HUDEP-2 (cell line): ENCODE results near the gene FBXO8.
"Not testable (repeated sequence)": the region's sequence is repeated elsewhere in the genome, so short reads cannot be mapped to it uniquely, and the experiment has no call there.

Experiments
- DNase-seq, 76 experiments: peaks; one replicate each; lab custom pipeline; 2025; ENCODE audit not compliant: unreplicated experiment in 76 of 76; lab: John Stamatoyannopoulos, UW

The FBXO8 gene

DNA sequence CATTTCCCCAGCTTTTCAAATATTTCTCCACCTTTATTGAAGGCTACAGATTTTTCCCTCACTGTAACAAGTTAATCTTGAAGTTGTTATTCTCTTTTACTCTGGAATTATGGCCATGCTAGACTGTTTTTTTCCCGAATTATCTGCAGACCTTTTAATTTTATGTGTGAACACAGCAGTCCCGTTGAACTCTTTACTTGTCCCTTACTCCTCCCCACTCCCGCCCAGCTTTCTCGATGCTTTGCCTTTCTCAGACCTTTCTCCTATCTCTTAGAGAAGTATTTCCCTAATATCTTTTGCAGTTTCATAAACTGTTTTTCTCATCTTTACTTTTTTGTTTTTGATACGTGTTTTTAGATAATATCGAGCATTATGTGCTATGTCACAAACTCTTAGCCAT lies 1.0 kb upstream of the FBXO8 start:
- DNase-seq: peak in 3 of 76 experiments; percentile 5 to 24 (median 19)

DNA sequence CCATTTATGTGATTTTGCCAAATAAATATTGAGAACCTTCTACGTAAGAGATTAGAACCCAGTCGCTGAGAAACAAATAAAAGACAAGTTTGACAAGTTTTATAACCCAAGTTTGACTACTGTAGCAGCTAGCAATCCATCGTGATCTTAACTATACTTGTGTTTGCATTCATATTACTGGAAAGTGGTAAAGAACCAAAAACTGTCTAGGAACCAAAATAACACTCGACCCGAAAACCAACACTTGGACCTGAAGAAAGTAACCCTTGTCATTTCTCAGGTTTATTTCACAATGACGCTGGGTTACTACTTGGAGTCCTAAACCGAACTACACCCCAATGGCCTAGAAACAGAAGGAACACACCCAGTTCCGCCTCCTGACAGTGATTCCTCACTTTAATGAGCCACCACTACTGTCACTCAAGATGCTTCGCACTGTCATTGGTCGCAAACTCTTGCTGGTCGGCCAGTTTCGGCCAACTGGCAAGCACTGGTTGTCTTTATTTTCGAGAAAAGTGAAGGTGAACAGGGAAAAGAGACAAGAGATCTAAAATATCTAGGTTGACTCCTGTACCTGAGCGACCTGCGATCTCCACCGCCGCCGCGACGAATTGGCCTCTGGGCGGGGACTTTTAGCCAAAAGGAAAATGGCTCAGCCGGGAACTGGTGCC lies 496 bp downstream of the FBXO8 start:
- DNase-seq: peak in 74 of 76 experiments; percentile 41 to 92 (median 76)

DNA sequence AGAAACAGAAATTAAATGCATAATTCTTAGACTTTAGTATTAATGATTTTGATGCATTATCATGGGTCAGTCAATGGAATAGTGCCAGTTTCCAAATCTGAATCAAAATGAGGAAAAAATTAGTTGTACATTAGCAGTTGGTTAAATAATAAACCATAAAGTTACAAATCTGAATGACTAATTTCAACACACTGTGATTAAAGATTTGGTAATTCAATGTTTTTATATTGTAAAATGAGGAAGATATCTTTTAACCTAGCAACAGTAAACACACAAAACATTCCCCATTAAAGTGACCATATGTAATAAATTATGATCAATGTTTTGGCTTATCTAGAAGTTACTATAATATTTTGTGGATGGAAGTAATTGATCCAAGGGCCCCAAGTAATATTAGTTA lies 1.6 kb downstream of the FBXO8 start:
- DNase-seq: no peak

DNA sequence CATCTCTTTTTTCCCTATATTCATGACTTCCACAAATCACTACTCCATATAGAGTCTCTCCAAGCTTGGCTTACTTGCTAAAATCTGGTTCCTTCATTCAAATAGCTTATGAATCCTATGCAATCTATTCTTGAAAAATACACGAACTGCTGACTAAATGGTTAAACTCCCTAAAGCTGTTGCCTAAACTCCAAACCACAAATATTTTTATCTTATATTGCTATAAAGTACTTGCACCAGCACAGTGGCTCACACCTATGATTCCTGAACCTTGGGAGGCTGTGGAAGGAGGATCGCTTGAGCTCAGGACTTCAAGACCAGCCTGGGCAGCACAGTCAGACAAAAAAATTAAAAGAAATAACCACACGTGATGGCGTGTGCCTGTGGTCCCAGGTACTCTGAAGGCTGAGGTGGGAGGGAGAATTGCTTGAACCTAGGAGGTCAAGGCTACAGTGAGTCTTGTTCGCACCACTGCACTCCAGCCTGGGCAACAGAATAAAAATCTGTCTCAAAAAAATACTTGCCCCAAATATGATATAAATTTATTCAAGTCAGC lies 2.2 kb downstream of the FBXO8 start:
- DNase-seq: no peak

DNA sequence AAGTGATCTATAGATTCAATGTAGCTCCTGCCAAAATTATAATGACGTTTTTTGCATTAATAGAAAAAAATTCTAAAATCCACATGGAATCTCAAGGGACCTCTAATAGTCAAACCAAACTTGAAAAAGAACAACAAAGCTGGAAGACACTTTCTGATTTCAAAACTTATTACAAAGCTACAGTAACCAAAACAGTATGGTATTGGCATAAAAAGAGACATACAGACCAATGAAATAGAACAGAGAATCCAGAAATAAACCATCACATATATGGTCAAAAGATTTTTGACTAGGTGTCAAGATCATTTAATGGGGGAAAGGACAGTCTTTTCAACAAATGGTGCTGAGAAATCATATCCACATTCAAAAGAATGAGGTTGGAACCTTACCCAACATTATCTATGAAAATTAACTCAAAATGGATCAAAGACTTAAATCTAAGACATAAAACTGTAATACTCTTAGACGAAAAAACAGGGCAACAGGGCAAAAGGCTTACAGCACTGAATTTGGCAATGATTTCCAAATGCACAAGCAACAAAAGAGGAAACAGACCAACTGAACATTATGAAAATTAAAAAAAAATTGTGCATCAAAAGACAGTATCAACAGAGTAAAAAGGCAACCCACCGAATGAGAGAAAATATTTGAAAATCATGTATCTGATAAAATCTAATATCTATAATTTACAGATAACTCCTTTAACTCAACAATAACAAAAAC lies 3.9 kb downstream of the FBXO8 start:
- no peak for DNase-seq

DNA sequence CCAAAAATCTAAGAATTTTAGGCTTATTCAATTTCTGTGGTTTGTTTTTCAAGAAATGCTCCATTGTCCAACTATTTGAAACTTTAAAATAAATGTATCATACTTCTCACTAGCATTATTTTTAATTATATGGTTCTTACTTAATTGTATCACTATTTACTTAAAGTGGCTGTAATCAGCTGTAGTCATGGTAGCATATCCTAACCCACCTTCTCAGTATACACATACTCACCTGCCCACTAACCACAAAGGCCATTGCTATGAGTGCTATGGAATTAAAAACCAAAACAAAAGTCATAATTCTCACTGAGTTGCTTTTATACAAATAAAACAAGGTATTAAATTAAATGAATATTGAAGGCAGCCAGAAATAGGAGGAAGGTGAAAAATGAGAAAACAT lies 5.0 kb downstream of the FBXO8 start:
- no peak for DNase-seq

DNA sequence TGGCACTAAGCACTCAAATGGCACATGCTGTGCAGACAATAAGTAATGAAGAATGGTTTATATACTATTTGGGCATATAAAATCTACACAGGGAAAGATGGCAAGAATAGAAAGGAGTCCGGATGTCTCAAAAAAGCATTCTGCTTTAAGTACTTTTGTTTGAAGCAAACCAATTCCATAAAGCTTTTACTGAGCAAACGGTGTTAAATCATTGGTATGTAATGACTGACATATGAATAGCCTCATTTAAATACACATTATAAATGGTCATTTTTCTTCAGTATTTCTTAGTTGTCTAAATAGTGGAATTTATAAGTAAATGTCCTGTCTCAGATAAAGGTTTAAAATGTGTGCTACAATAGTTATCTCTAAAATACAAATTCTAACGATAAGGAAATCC lies 6.0 kb downstream of the FBXO8 start:
- no peak for DNase-seq

DNA sequence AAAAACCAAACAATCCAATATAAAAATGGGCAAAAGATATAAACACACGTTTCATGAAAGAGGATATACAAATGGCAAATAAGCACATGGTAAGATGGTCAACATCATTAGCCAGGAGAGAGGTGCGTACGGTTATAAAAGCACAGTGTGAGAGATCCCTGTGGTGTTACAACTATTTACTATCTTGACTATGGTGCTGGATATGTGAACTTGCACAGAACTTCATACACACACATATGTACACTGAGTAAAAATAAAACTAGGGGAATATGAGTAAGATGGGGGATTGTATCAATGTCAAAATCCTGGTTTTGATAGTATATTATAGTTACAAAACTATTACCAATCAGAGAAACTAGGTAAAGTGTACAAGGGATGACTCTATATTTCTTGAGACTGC lies 8.4 kb downstream of the FBXO8 start:
- DNase-seq: no peak

DNA sequence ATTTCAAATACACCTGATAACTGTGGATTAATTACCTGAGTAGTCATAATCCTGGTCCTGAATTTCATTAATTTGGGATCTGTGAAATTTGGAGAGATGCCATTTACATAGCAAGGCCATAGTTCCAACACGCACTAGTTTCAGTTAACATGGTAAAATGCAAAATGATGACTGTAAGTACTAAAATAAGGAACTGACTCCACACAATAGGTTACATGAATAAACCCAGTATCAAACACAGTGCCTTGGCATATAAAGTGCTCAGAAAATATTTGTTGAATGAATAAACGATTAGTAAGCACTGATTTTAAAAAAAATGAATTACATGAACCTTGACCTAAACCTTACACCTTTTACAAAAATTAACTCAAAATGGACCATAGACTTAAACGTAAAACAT lies 9.0 kb downstream of the FBXO8 start:
- no peak for DNase-seq

DNA sequence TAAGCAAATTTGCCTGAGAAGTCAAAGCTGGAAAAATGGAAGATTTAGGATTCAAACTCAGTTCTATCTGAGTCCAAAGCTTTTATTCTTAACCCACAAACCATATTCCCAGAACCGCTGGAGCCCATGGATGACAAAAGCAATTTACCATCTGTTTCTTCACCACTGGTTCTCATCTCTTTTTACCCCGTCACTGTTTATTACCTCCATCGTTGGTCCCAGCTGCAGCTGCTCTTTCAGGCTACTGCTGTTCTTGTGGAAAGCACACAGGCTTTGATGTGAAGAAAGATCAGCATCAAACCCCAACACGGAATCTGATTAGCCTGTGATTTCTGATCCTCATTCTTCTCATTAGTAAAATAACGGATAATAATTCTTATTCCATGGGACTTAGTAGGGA lies 9.5 kb downstream of the FBXO8 start:
- DNase-seq: no peak

DNA sequence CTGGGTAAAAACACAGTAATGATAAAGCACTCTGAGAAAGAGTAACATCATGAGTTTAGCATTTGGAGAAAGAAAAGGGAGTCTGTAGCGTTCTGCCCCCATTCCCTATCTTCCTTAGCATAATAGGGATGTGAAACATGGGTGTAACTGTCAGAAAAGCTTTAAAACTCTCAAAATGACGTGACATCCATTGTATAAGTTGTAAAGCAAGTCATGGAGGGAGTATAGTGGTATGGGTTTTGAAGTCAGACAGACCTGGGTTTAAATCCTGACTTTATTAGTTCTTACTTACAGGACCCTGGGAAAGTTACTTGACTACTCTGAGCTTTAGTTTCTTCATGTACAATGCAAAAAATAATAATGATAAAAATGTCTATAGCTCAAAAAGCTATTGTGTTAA lies 17.1 kb downstream of the FBXO8 start:
- DNase-seq: no peak

DNA sequence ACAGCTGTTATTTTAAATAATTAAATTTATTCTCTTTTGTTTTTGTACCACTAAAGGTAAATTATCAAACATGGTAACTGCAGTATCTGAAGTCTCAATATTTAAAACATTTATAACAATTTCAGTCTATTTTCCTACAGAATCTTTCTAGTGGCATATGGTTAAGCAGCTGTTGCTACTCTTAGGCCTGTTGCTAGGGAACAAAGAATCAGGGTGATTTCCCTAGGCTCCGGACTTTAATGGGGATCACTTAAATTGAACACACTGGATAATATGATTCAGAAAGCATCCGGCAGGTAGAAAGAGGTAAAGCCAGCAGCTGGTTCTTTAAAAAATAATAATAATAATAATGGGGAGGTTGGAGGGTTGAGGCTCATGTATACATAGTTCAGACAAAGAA lies 17.6 kb downstream of the FBXO8 start:
- no peak for DNase-seq

DNA sequence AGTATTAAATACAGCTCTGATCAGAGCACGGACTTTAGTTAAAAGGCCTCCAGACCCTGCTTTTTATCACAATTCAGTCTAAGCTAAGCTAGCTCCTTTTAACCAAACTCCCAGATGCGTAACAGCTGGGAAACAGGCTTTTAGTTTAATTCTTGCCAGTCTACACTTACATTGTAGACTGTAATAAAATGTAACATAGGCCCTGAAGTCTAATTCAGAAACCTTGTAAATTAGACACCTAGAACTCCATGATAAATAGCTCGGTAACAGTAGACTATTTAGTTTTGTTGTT lies 20.1 kb downstream of the FBXO8 start:
- DNase-seq: no peak

DNA sequence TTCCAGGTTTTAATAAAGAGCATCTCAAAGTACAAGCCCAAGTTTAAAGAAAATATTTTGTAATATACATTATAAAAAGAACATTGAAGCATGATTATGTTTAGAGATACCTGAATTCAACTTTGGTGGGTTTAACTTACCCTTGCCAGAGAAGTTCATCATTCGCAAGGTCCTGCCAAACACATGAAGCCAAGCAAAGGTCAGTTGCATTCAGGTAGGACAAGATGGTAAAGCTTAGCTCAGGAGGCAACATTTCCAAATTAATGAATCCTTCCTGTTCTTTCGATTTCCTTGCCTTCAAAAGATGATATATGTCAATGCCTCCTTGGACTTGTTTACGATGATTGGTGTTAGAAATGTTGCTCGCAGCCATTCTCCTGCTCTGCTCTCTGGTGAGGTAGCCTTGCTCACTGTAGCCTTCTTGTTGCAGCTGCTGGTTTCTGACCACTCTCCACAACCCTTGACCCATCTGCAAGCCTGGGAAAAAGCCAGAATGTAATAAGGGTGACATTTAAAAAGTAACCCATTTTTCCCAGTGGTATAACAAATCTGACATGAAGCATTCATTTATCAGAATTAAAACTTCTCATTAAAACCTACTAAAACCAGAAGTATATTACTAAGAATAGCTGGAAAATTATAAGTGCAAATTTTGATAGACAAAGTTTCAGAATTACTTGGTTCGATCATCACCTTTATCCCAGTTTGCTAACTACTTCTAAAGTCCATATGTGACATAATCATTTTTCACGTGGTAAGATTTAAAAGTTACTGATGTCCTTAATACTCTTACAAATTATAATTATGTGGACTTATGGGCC lies 20.6 kb downstream of the FBXO8 start:
- DNase-seq: no peak

DNA sequence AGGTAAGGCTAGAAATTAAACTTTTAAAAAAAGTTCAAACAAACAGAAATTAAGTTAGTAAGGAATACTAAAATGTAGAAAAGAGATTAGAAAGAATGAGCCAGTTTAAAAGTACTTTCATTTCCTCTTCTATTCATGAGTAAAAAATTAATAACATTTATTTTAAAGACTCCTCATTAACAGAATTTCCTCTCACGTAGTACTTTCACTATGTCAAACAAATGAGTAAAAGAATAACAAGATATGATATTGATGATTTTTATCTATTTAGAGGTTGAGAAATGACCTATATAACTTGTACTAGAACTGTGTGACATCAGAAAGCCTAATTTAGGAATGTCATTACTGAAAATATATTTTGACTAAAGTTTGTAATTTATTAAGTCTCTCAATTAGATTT lies 22.0 kb downstream of the FBXO8 start:
- DNase-seq: not testable (repeated sequence)

DNA sequence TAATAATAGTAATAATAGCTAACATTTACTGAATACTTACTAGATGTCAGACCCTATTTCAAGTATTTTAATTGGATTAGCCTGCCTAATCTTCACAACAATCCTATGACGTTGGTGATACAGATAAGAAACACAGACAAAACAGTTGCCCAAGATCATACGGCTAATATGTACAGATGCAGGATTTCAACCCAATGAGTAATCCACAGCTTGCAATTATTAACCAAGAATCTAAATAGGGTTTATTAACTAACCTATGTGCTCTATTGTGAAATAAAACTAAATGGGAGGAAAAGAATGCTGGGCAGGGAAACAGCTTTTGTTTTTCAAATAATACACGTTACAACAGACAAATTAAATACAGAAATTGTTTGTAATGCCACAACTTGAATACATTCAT lies 23.4 kb downstream of the FBXO8 start:
- peak in 3 of 76 experiments; percentile 4 to 13 (median 5) for DNase-seq

DNA sequence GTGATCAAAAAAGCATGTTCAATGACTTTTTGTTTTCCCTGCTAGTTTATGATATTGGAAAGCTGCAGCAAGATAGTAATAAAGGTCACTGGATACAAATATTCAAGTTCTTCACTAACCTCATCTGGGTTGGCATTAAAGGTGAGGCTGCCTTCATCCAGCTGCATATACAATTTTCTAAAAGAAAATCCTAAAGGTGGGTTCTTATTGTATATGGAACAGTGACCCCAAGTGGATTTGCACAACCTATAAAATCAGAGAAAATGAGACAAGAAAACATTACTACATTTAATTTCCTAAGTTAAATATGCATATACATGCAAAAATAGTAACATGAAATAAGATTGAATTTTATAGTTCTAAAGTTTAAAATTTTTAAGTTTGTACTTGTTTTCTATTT lies 23.9 kb downstream of the FBXO8 start:
- DNase-seq: peak in 4 of 76 experiments; percentile 2 to 22 (median 11)

DNA sequence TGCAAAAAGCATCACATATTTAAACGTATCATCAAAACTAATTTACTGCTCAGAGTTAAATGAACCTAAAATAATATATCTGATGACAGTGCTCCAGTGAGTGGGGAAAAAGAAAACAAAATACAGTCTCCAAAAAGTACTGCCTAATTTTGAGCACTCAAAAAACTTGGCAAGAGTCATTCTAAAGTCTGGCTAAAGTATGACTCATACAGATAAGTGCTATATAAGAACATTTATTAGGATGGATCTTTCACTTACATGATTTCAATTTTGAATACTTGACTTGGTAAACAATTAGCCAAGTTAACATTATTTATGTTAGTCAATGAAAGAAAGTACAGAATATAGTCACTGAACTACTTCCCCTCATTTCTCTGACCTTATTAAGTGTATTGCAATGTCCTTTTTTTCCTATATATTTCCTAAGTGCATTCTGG lies 27.2 kb downstream of the FBXO8 start:
- peak in 28 of 76 experiments; percentile 10 to 71 (median 34) for DNase-seq

DNA sequence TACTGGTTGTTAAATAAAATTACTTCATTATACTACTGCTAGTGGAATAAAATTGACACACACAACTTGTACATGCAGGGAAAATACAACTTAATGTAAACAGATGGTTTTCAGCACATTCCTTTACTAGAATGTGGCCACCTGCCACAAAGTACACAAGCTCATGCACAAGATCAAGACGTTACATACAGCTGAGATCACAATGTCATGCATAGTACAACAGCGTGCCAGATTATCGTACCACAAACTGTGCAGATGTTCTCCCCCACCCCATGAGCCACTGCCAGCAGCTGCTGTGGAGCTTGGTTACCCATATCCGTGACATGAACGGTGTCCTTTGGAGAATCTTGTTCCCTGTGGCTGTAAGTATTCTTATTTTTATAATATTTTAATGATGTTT lies 27.7 kb downstream of the FBXO8 start:
- peak in 73 of 76 experiments; percentile 62 to 96 (median 86) for DNase-seq

DNA sequence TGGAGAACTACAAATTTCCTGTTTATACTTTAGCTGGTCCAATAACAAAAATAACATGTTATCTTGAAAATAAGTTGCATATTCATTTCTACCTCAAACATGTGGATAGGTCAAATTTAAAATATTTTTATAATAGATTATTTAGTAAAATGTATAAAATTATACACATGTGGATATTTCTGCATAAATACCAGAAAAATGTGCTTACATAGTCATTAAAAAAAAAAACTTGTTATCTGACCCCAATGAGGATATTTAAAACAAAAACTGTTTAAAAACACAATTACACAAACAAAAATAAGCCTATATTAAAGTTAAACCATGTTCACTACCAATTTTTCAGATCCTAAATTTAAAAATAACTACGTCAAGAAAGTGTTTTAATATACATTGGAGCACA lies 28.1 kb downstream of the FBXO8 start:
- DNase-seq: no peak

DNA sequence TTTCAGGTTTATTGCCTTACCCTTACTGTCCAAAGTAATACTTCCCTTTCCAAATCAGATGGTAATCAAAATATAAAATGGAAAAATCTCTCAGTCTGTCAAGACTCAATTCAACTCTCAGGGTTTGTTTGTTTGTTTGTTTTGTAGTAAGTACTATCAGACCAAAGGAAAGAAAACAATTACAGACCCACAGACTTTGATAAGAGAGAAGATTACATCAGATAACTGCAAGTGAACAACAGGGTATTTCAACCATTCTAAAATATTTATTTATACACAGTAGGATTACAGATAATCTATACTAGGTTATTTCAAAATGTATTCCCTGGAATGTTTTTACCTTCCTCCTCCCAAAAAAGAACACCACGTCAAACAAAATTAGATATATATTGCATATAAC lies 28.9 kb downstream of the FBXO8 start:
- DNase-seq: no peak
